GM10266 (cell line): Measurements from ENCODE around the gene GLIS2.

Experiments
- DNase-seq: peaks from one replicate; pipeline ENCODE4 v3.0.0; 2012; ENCODE audit errors: extremely low spot score
- CTCF ChIP-seq: IDR thresholded peaks from 2 replicates; pipeline ENCODE4 v1.5.1; 2012; ENCODE audit warnings: mild to moderate bottlenecking, low read depth; ENCODE audit not compliant: control insufficient read depth, insufficient read depth; ENCODE audit errors: missing control alignments

GLIS2 gene

GRCh38 chr16:4288148-4288921, 27.5 kb upstream of the GLIS2 start:
- DNase-seq = peak; percentile 88
- peak; percentile 98 for TF ChIP-seq CTCF

- DNase-seq = no peak
- TF ChIP-seq CTCF = no peak
Measured at GRCh38 chr16:4290236-4290830, 25.5 kb upstream of the GLIS2 start.

- TF ChIP-seq CTCF = no peak
Measured at GRCh38 chr16:4291699-4292098, 24.2 kb upstream of the GLIS2 start.

GRCh38 chr16:4293181-4293716, 22.6 kb upstream of the GLIS2 start:
- no peak for DNase-seq
- no peak for TF ChIP-seq CTCF

More at GRCh38 chr16:4291699-4292098, 24.2 kb upstream of the GLIS2 start:
- DNase-seq = no peak

GRCh38 chr16:4293822-4294457, 21.9 kb upstream of the GLIS2 start:
- no peak for TF ChIP-seq CTCF
- DNase-seq = no peak

- TF ChIP-seq CTCF = no peak
- DNase-seq = no peak
Measured at GRCh38 chr16:4295581-4295980, 20.3 kb upstream of the GLIS2 start.

- no peak for TF ChIP-seq CTCF
- DNase-seq = no peak
Measured at GRCh38 chr16:4297480-4297879, 18.4 kb upstream of the GLIS2 start.
